ENCODE results near the gene SPRING1. TPM values are rescaled to one million over a fixed set of nuclear protein-coding genes. Genes with fewer than 3 reads are reported as not detected.

The SPRING1 gene
- total and polyA plus RNA-seq, 2 experiments from 2014 or later: 16.8 to 21.4 TPM

DNA sequence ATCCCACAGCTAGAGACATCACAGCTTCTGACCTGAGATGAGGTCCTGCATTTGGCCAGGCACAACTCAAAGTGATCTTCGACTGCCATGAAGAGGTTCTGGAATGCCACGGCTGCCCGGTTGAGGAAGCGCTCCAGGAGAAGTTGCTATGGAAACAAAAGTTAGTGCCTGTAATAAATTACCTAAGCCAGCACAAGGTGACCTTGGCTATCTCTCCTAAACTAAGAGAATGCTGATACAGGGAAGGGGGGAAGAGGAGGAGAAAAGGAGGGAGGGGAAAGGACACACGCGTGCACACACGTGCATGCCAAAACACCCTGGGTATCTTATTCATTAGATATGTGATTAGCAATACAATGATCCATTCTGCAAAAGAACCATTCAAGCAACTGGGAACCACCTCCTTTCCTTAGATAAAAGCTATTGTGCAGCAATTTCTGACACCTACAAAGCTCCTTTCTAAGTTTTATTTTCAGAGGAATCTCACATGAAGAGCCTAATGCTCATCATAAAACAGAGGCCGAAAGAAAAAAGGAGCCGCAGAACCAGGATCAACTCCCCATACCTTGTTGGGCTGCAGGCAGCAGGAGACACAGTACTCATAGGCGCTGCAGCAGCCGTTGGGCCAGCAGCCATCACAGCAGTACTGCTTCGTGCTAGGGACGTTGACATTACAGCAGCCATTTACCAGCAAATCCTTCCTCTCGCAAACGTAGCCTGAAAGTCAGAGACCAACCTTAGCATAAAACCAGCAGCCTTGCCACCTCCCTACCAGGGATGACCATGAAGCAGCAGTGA is 17.9 kb downstream of the SPRING1 start:
- Histone ChIP-seq H3K4me2 (ENCODE audit: unreplicated experiment) (no peak overlapping the region), H3K27ac (no peak overlapping the region), H3K9ac (no peak overlapping the region), H3K9me3 (ENCODE audit: low read depth) (no peaks in the 10 kb centered on the region), H4K20me1 (ENCODE audit: insufficient read depth) (no peaks in the 10 kb centered on the region), H3K4me1 (ENCODE audit: insufficient read depth) (peaks cover 24% of the 10 kb centered on the region), H3K27me3 (replicated peaks; ENCODE audit: insufficient read depth) (no peaks in the 10 kb centered on the region), H3K9me2 (ENCODE audit: insufficient read depth) (no peaks in the 10 kb centered on the region), H2AFZ (no peak overlapping the region), H3F3A (ENCODE audit: insufficient read depth) (peaks cover 27% of the 10 kb centered on the region), H3K36me3 (ENCODE audit: low read depth) (peaks cover 8% of the 10 kb centered on the region; the same call in 1 of the 2 replicates), H3K4me3 (no peak overlapping the region), H3K79me2 (ENCODE audit: insufficient read depth) (peaks cover 35% of the 10 kb centered on the region)
- TF ChIP-seq EZH2phosphoT487 (IDR thresholded peaks at IDR 0.05; ENCODE audit: insufficient read depth, low read depth): no peak
- DNase-seq: no peak
- 89 to 90% methylated on average over 15 of the region's 15 CpGs for WGBS, 2 experiments (ENCODE audit: low coverage in 1 of 2, low lambda C conversion rate in 2 of 2, missing lambda C conversion rate in 2 of 2)
- in situ Hi-C loops (cut with MboI): loop anchor here (25.0 kb wide), 1 partner anchor 392 kb away; no protein-coding TSS in a partner anchor

DNA sequence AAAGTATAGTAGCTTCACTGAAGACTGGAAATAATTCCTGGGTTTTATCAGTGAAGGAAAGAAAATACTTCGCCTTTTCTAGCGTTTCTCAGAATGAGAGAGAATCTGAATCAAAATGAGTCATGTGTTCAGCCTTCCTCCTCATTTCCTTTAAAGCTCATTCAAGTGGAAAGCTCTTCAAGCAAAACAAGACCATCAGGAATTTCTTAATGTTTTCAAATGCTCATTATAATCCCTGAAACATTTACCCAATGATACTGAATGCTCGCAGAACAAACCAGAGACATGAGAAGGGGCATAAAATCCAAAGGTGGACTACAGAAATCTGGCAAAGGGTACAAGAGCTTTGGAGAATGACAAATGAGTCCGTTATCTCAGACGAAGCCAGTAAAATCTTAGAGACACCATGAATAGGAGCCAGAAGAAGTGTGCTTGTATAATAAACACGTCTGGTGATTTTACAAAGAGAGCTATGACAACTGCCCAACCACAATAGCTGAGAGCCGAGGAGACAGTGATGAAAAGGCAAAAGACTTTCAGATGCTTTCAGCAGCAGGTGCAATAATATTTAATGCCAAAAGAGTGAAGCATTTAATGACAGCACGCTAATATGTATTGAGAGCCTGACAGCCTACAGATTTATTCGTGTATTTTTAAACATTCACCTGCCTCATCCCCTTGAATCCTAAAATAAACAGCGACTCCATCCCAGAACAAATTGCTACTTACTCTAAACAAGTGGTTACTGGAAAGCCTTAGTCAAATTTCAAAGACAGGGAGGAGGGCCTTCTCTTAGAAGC is 19.0 kb downstream of the SPRING1 start:
- H3K79me2 ChIP-seq (ENCODE audit: insufficient read depth): peaks cover 24% of the 10 kb centered on the region
- no peak for TF ChIP-seq EZH2phosphoT487 (IDR thresholded peaks at IDR 0.05; ENCODE audit: insufficient read depth, low read depth)
- TF ChIP-seq EZH2 (IDR thresholded peaks at IDR 0.05; ENCODE audit: insufficient read depth, poor library complexity, severe bottlenecking): no peak
- peak overlapping the region; percentile 17; the same call in 1 of the 2 replicates for H3K4me3 ChIP-seq
- H3K9me2 ChIP-seq (ENCODE audit: insufficient read depth): no peaks in the 10 kb centered on the region
- 24 to 30% methylated on average over 10 of the region's 10 CpGs for WGBS, 2 experiments (ENCODE audit: low coverage in 1 of 2, low lambda C conversion rate in 2 of 2, missing lambda C conversion rate in 2 of 2)
- H3K27ac ChIP-seq: peak overlapping the region; percentile 41
- H3K27me3 ChIP-seq (replicated peaks; ENCODE audit: insufficient read depth): no peaks in the 10 kb centered on the region
- H3K9me3 ChIP-seq (ENCODE audit: low read depth): no peaks in the 10 kb centered on the region
- H3K4me2 ChIP-seq (ENCODE audit: unreplicated experiment): peak overlapping the region; percentile 64
- in situ Hi-C loops (cut with MboI): loop anchor here (25.0 kb wide), 1 partner anchor 393 kb away; no protein-coding TSS in a partner anchor
- no peaks in the 10 kb centered on the region for H4K20me1 ChIP-seq (ENCODE audit: insufficient read depth)
- peaks cover 8% of the 10 kb centered on the region; the same call in 1 of the 2 replicates for H3K36me3 ChIP-seq (ENCODE audit: low read depth)
- 0 out of 2 replicates have a peak overlapping the region, but pooled peaks have one; percentile 3 for H3K9ac ChIP-seq
- peak; percentile 59 for DNase-seq
- H3F3A ChIP-seq (ENCODE audit: insufficient read depth): peaks cover 27% of the 10 kb centered on the region
- H3K4me1 ChIP-seq (ENCODE audit: insufficient read depth): peaks cover 24% of the 10 kb centered on the region
- H2AFZ ChIP-seq: no peak overlapping the region

DNA sequence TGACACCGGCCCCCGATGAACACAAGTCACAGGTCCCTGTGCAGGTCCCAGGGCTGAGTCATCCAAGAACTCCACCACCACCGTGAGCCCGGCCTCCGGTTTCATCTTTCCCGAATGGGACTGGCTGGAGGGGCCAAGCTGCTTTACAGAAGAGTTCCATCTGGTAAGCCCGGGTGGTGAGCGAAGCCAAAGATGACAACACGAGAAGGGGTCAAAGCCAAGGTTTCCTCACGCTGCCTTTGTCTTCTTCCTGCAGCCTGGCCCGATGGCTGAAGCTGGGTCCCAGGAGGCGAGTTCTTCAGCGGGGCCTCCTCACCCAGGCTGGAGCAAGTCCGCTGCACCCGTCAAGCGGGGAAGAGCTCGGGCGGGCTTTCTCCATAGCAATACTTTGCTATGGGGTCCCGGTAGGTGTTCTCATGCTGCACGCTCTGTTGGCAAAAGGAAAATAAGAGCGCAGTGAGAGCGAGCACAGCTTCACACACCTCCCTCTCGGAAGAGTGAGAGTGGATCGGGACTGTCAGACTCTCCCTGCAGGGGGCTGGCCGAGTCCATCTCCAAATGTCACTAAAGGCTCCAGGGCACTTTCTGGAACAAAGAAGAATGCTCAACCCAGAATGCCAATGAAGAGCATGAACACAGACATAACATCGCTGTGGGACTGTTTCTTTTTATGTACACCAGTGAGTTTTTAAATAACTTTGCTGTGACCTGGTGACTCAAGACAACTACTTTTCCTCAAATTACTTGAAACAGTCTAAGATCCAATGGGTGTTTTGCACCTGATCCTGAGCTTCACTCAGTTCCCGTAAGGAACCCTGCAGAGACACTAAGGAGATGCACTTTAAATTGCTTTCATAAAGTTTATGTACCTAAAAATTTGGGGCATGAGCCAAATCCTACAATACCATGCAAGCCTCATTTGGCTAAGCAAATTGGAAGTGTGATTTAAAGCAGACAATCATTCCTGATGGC is 20.1 kb downstream of the SPRING1 start:
- peak overlapping the region; percentile 60 for H2AFZ ChIP-seq
- H3F3A ChIP-seq (ENCODE audit: insufficient read depth): peaks cover 27% of the 10 kb centered on the region
- DNase-seq: peak; percentile 74
- no peaks in the 10 kb centered on the region for H3K9me3 ChIP-seq (ENCODE audit: low read depth)
- in situ Hi-C loops (cut with MboI): loop anchor here (25.0 kb wide), 1 partner anchor 395 kb away; no protein-coding TSS in a partner anchor
- H3K36me3 ChIP-seq (ENCODE audit: low read depth): peaks cover 8% of the 10 kb centered on the region; the same call in 1 of the 2 replicates
- 8 to 9% methylated on average over 26 to 27 of the region's 27 CpGs for WGBS, 2 experiments (ENCODE audit: low coverage in 1 of 2, low lambda C conversion rate in 2 of 2, missing lambda C conversion rate in 2 of 2)
- H3K4me1 ChIP-seq (ENCODE audit: insufficient read depth): peaks cover 24% of the 10 kb centered on the region
- peaks cover 20% of the 10 kb centered on the region; the same call in 1 of the 2 replicates for H3K79me2 ChIP-seq (ENCODE audit: insufficient read depth)
- TF ChIP-seq EZH2 (IDR thresholded peaks at IDR 0.05; ENCODE audit: insufficient read depth, poor library complexity, severe bottlenecking): no peak
- no peak for TF ChIP-seq EZH2phosphoT487 (IDR thresholded peaks at IDR 0.05; ENCODE audit: insufficient read depth, low read depth)
- H4K20me1 ChIP-seq (ENCODE audit: insufficient read depth): no peaks in the 10 kb centered on the region
- H3K4me2 ChIP-seq (ENCODE audit: unreplicated experiment): peak overlapping the region; percentile 64
- peak overlapping the region; percentile 38; the same call in 1 of the 2 replicates for H3K4me3 ChIP-seq
- H3K27ac ChIP-seq: peak overlapping the region; percentile 41
- no peaks in the 10 kb centered on the region for H3K9me2 ChIP-seq (ENCODE audit: insufficient read depth)
- H3K9ac ChIP-seq: peak overlapping the region; percentile 7; the same call in 1 of the 2 replicates
- H3K27me3 ChIP-seq (replicated peaks; ENCODE audit: insufficient read depth): no peaks in the 10 kb centered on the region

All from GM23248 (cell line).